Spleen (tissue), 7 donors: ENCODE data around the gene CAMP.

Experiments
- CTCF ChIP-seq, 11 experiments: fragments of 200-600 bp in 7 of 11; fragments of 450-650 bp in 4 of 11; sonication (generic) in 4 of 11; IDR thresholded peaks in 8 of 11; conservative IDR thresholded peaks in 3 of 11; 1 replicate in 7 of 11; 2 replicates in 4 of 11; pipeline versions ENCODE4 v1.4.0 to v1.8.0; 2016 to 2021; ENCODE audit warnings: antibody characterized with exemption in 11 of 11, inconsistent platforms in 4 of 11, mild to moderate bottlenecking in 1 of 11
- POLR2A ChIP-seq, 3 donors: fragments of 450-650 bp; IDR thresholded peaks; one replicate each; pipeline ENCODE4 v1.5.1; 2017; ENCODE audit warnings: antibody characterized with exemption in 3 of 3, mild to moderate bottlenecking in 1 of 3
- donor health status: DM: no; HTN: no; CAD: no; lungs with moderate emphysema.
- donor health status: DM: no; HTN: no; CAD: no.
- donor health status: DM: no; HTN: no; CAD: no.

- TF ChIP-seq POLR2A (IDR thresholded peaks at IDR 0.05) = no peak
- no peak for TF ChIP-seq CTCF (IDR thresholded peaks at IDR 0.05 in 8 of 11, conservative IDR thresholded peaks at IDR 0.05 in 3 of 11)
Measured at GRCh38 chr3:48209445-48209844, 13.8 kb upstream of the CAMP start.
